Pancreas (tissue), 10 donors: Measurements from ENCODE around the gene ZFP91. TPM values are rescaled to one million over a fixed set of nuclear protein-coding genes. Genes with fewer than 3 reads are reported as not detected.
A peak's percentile ranks its signal among the peaks of the same experiment; 100 is the strongest.

Experiments used
- ATAC-seq, 4 donors: fragments of 200-7000 bp; cut with Tn5 transposase; one replicate each; pipeline versions ENCODE4 v1.8.0 to v1.9.1; 2020; ENCODE audit warnings: mild to moderate bottlenecking in 4 of 4, moderate library complexity in 4 of 4
- DNase-seq, 6 donors: peaks; one replicate each; pipeline ENCODE4 v3.0.0-alpha.2; 2020
- FAIRE-seq: peaks from 2 replicates; lab custom pipeline; 2012; peaks lifted over from hg19 to GRCh38; lab: Jason Lieb, UNC
- H3K27ac ChIP-seq, 4 donors: fragments of 200-600 bp; sonication (generic); 1 replicate in 3 of 4; 2 replicates in 1 of 4; pipeline versions ENCODE4 v1.5.0 to v1.8.0; 2020
- H3K27me3 ChIP-seq, 4 donors: fragments of 200-600 bp; one replicate each; pipeline ENCODE4 v1.8.0; 2021
- H3K36me3 ChIP-seq, 3 donors: fragments of 200-600 bp; sonication (generic) in 1 of 3; one replicate each; pipeline versions ENCODE4 v1.5.0 to v1.8.0; 2020 to 2021
- H3K4me1 ChIP-seq, 3 donors: fragments of 200-600 bp; one replicate each; pipeline ENCODE4 v1.8.0; 2021
- H3K4me3 ChIP-seq, 4 donors: fragments of 200-600 bp; sonication (generic) in 2 of 4; one replicate each; pipeline versions ENCODE4 v1.5.0 to v1.8.0; 2020 to 2021
- H3K9me3 ChIP-seq, 4 donors: fragments of 200-600 bp; one replicate each; pipeline ENCODE4 v1.8.0; 2021
- WGBS, 2 donors: extraction: QIAGEN DNeasy Blood & Tissue Kit; methylation state at CpG; one replicate each; pipeline ENCODE4 v1.1.7; 2013; 5-methylcytosine and 5-hydroxymethylcytosine counted together
- intact Hi-C, 3 donors: fragments of 100-400 bp; cut with DNase I; formaldehyde crosslinking; loops; one replicate each; pipeline versions ENCODE4 v1.11.1 to v1.14.2; 2022
- polyA plus RNA-seq, 2 donors: library from polyadenylated mRNA; stranded (reverse); fragments of 200-250 nt; gene quantifications; one replicate each; pipeline ENCODE4 v1.2.3, GENCODE V29; 2013
- total RNA-seq, 6 donors: library from RNA; stranded (reverse); fragmentation: NEBNext Ultra II Directional in 4 of 6; extraction: Animal tissue kit (Norgen Biotek cat#: 25700) in 4 of 6; gene quantifications; one replicate each; pipeline versions ENCODE4 v1.2.1 to v1.2.4, GENCODE V29; 2021 to 2023
- TF ChIP-seq, protein P1 (sequence below), 4 donors: fragments of 200-600 bp; sonication (generic) in 3 of 4; IDR thresholded peaks; one replicate each; pipeline versions ENCODE4 v1.5.0 to v1.8.0; 2021; ENCODE audit warnings: antibody characterized with exemption in 4 of 4
- donor health status: healthy with polysubstance abuse.
- donor health status: DM: no; HTN: no; CAD: no; lungs with moderate emphysema.
- donor health status: DM: no; HTN: no; CAD: no.
- donor health status: control.
- donor health status: control.
- donor health status: Bipolar disorder and iron deficiency.
- donor health status: DM: yes; HTN: yes; CAD: no.
- donor health status: DM: no; HTN: no; CAD: no.
- donor health status: DM: no; HTN: no; CAD: no.
- donor health status: DM: yes; HTN: yes; CAD: no.

The ZFP91 gene
- total and polyA plus RNA-seq, 8 donors, result 6.3 to 23.0 (median 18.8) TPM

DNA sequence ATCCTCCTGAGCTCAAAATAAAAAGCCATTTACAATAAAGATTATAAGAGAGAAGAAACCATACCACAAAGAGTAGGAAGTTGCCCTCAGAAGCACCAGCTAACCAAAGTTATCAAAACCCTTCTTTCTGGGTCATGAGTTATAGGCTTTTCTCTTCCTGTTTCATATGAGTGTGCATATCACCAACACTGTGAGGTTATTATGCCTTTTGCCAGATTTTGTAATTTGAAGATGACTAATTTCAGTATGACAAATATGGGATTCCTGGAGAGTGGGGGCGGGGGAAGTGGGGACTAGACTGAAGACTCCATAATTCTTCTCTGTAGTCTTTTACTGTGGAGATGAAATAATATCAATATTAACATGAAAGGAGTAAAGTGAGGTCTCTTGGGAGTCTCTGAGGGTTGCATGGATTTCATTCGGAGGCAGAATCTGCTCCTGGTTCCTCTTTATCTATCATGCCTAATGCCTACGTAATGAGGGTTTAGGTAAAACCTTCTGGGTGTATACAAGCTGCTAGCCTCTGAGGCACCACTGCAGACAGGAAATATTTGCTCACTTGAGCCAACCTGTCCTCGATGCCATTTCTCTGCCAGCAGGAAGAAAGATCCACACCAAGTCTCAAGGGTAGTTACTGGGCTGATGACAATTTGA lies 5.3 kb upstream of the ZFP91 start:
- ATAC-seq, result no peak
- Histone ChIP-seq H3K9me3 (no peaks in the 10 kb centered on the region), H3K4me1 (peaks cover 27 to 45% (median 28%) of the 10 kb centered on the region in 3 donors), H3K27me3 (no peaks in the 10 kb centered on the region), H3K27ac (peak overlapping the region in 2 of 4 donors; percentile 41 to 46), H3K36me3 (peaks cover 0 to 12% (median 0%) of the 10 kb centered on the region in 3 donors), H3K4me3 (no peak overlapping the region)
- 55 to 57% methylated on average over 4 of the region's 4 CpGs for WGBS, 2 donors
- no peak for FAIRE-seq
- TF ChIP-seq, protein P1, sequence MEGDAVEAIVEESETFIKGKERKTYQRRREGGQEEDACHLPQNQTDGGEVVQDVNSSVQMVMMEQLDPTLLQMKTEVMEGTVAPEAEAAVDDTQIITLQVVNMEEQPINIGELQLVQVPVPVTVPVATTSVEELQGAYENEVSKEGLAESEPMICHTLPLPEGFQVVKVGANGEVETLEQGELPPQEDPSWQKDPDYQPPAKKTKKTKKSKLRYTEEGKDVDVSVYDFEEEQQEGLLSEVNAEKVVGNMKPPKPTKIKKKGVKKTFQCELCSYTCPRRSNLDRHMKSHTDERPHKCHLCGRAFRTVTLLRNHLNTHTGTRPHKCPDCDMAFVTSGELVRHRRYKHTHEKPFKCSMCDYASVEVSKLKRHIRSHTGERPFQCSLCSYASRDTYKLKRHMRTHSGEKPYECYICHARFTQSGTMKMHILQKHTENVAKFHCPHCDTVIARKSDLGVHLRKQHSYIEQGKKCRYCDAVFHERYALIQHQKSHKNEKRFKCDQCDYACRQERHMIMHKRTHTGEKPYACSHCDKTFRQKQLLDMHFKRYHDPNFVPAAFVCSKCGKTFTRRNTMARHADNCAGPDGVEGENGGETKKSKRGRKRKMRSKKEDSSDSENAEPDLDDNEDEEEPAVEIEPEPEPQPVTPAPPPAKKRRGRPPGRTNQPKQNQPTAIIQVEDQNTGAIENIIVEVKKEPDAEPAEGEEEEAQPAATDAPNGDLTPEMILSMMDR (IDR thresholded peaks at IDR 0.05), result no peak
- peak in 2 of 6 donors; percentile 16 to 29 for DNase-seq
- intact Hi-C loops, result loop anchor here in 1 of 3 donors (10.0 kb wide), 1 partner anchor 101 kb away; no protein-coding TSS in a partner anchor

DNA sequence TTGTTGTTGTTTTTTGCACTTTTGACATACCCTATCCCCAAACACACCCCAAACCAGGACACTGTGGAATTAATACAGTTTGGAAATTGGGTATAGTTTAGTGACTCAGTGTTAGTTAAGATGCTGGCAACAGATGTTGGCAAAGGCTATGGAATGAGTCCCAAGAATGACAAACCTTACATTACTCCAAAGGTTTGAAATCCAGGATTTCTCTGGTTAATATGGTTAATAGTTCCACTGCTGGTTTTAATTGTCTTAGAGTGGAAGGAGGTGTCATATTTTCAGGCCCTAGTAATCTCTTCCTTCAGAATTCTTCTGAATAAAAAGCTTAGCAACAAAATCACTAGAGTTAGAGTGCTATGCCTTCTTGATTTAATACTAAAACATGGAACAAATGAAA lies 4.0 kb upstream of the ZFP91 start:
- ATAC-seq (no peak), FAIRE-seq (no peak), DNase-seq (no peak)
- Histone ChIP-seq H3K27me3 (no peaks in the 10 kb centered on the region), H3K4me3 (peak overlapping the region in 1 of 4 donors; percentile 2), H3K27ac (peak overlapping the region in 1 of 4 donors; percentile 16), H3K9me3 (no peaks in the 10 kb centered on the region), H3K36me3 (peaks cover 0 to under 1% (median 0%) of the 10 kb centered on the region in 3 donors), H3K4me1 (peaks cover 27 to 45% (median 28%) of the 10 kb centered on the region in 3 donors)
- TF ChIP-seq, protein P1 (IDR thresholded peaks at IDR 0.05), result no peak
- intact Hi-C loops, result loop anchor here in 1 of 3 donors (10.0 kb wide), 1 partner anchor 100 kb away; no protein-coding TSS in a partner anchor

DNA sequence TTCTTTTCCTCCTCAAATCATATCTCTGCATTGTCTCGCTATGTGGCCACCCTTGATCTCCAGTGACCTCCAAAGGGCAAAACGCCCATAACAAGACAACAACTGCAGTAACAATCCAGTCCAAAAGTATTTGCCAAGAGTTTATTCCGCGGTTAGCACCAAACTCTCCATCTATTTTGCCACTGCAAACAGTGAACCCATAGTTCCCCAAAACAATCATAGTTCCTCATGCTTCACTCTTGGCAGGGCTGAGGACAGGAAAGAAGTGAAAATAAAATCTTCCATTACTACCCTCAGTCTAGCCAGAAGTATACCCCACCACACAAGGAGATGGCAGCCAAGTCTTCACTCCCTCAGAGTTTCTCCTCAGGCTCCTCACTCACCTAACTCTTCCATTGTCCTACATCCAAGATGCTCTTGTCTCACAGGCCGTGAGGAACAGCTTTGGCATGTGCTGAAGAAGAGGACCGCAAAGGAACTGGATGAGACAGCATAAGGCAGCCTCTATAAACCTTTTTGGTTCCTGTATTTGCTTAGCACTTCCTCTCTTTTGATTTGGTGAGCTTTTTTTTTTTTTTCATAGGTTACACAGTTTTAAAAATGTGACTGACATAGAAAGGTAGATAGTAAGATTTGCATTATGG lies 3.4 kb upstream of the ZFP91 start, which contains the start of gene LPXN:
LPXN (minus strand) TSS at position 480 of the 644 bp plus-strand sequence; CDS start at position 396, 84 bp downstream.
- Histone ChIP-seq H3K4me1 (peaks cover 30 to 48% (median 30%) of the 10 kb centered on the region in 3 donors), H3K9me3 (no peaks in the 10 kb centered on the region), H3K27me3 (no peaks in the 10 kb centered on the region), H3K27ac (peak within 1 kb of the TSS in 2 of 4 donors; percentile 16 to 99), H3K36me3 (no peaks in the 10 kb centered on the region), H3K4me3 (peak within 1 kb of the TSS in 1 of 4 donors; percentile 2)
- FAIRE-seq, result no peak
- DNase-seq, result no peak
- TF ChIP-seq, protein P1 (IDR thresholded peaks at IDR 0.05), result no peak
- ATAC-seq, result no peak
- intact Hi-C loops, result loop anchor here in 1 of 3 donors (10.0 kb wide), 1 partner anchor 99 kb away; no protein-coding TSS in a partner anchor
- 59 to 75% methylated on average over 6 of the region's 6 CpGs for WGBS, 2 donors

DNA sequence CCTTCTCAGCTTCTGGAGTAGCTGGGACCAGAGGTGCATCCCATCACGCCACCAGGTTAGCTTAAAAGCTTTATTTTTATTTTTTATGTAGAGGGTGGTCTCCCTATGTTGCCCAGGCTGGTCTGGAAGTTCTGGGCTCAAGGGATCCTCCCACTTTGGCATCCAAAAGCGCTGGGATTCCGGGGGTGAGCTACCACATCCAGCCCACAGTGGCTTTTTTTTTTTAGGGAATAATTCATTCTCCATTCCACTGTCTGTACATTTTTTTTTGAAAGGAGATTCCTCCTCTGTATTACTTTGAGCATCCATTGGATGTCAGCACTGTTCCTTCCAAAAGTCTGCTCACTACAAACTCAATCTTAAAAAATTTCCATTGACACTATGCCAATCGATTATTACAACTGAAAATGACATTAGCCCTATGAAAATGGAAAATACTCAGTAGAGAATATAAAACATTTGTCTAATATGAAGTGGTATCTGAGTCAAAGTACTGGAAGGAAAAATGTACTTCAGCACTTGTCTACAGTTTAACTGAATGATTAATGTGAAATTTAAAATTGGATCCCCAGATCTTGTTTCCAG lies 1.9 kb upstream of the ZFP91 start:
- Histone ChIP-seq H3K27ac (peak overlapping the region; percentile 98 to 100 (median 99)), H3K4me1 (peaks cover 40 to 61% (median 45%) of the 10 kb centered on the region in 3 donors), H3K4me3 (peak overlapping the region; percentile 40 to 96 (median 68)), H3K9me3 (no peaks in the 10 kb centered on the region), H3K27me3 (no peaks in the 10 kb centered on the region), H3K36me3 (no peaks in the 10 kb centered on the region)
- WGBS, 2 donors, result 27 to 33% methylated on average over 4 of the region's 4 CpGs
- ATAC-seq (no peak), DNase-seq (peak in 1 of 6 donors; percentile 20), FAIRE-seq (peak; percentile 43)
- intact Hi-C loops, result loop anchor here in 1 of 3 donors (10.0 kb wide), 1 partner anchor 98 kb away; no protein-coding TSS in a partner anchor
- TF ChIP-seq, protein P1 (IDR thresholded peaks at IDR 0.05), result peak in 1 of 4 donors; percentile 10
